ENCODE measurements around the gene UBR4.

DNA sequence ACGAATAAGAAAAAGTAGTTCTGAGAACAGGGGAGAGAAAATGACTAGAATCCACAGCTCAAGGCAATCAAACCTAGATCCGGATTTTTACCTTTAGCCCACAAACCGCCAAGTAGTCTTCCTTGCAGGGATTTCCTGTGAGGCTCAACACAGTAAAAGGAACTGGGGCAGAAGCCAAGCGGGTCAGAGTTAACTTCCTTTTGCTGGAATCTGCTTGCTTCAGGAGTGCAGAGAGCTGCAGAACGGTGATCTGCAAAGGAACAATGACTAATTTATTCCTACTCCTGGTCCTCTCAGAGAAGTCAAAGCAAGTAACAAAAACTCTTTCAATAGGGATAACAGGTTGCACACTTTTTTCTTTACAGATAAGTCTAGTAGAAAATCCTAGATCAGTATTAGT, 53.4 kb downstream of the UBR4 start:
- TF ChIP-seq, protein P1, sequence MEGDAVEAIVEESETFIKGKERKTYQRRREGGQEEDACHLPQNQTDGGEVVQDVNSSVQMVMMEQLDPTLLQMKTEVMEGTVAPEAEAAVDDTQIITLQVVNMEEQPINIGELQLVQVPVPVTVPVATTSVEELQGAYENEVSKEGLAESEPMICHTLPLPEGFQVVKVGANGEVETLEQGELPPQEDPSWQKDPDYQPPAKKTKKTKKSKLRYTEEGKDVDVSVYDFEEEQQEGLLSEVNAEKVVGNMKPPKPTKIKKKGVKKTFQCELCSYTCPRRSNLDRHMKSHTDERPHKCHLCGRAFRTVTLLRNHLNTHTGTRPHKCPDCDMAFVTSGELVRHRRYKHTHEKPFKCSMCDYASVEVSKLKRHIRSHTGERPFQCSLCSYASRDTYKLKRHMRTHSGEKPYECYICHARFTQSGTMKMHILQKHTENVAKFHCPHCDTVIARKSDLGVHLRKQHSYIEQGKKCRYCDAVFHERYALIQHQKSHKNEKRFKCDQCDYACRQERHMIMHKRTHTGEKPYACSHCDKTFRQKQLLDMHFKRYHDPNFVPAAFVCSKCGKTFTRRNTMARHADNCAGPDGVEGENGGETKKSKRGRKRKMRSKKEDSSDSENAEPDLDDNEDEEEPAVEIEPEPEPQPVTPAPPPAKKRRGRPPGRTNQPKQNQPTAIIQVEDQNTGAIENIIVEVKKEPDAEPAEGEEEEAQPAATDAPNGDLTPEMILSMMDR (IDR thresholded peaks at IDR 0.05): no peak
- TF ChIP-seq POLR2A (IDR thresholded peaks at IDR 0.05) (no peak), POLR2AphosphoS5 (IDR thresholded peaks at IDR 0.05) (peak in 2 of 3 donors; percentile 19 to 32)

Data from transverse colon (tissue), 4 donors.